Keratinocyte (primary cell): ENCODE measurements around the gene SLC23A2.

Source experiments
- CTCF ChIP-seq, 3 experiments: IDR thresholded peaks in 1 of 3; conservative IDR thresholded peaks in 1 of 3; optimal IDR thresholded peaks in 1 of 3; 2 replicates in 2 of 3; 3 replicates in 1 of 3; pipeline versions ENCODE3 to v1.5.1; 2011; ENCODE audit warnings: low read length in 3 of 3, mild to moderate bottlenecking in 3 of 3, moderate library complexity in 2 of 3, control low read depth in 1 of 3, inconsistent platforms in 1 of 3; ENCODE audit not compliant: insufficient read depth in 2 of 3; ENCODE audit errors: extremely low read depth in 1 of 3
- EZH2 ChIP-seq: IDR thresholded peaks from one replicate; pipeline ENCODE4 v1.6.1; 2012; ENCODE audit warnings: inconsistent platforms, mild to moderate bottlenecking, low read length, moderate library complexity

DNA sequence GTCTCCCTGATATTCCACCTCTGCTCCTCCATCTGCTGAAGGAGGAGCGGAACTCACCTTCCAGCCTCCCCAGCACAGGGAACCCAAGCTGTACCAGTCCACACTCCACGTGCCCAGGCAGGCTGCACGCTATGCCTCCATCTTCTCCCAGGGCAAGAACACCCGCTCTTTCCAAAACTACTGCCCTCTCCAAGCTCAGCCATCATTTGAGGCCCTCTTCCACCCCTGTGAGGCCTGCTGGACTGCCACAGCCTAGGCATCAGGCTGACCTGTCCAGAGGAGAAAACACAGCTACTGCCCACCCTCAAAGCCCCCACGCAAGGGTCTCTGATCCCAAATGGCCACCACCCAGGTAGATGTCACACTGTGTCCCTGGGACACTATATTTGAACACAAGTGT is 179.7 kb downstream of the SLC23A2 start:
- TF ChIP-seq CTCF (optimal IDR thresholded peaks at IDR 0.05 in 1 of 3, IDR thresholded peaks at IDR 0.05 in 1 of 3, conservative IDR thresholded peaks at IDR 0.05 in 1 of 3; ENCODE audit: extremely low read depth in 1 of 3, insufficient read depth in 2 of 3, low read length in 3 of 3) (no peak), EZH2 (no peak)
